ENCODE measurements around the gene CNOT2. TPM values are rescaled to one million over a fixed set of nuclear protein-coding genes. Genes with fewer than 3 reads are reported as not detected.

CNOT2 gene
- total RNA-seq, 2 donors from 2014 or later, result 57.2 to 142 TPM

GRCh38 chr12:70317781-70318180, 74.5 kb downstream of the CNOT2 start:
- Histone ChIP-seq H3K9me3 (no peaks in the 10 kb centered on the region), H3K27me3 (replicated peaks; ENCODE audit: insufficient read depth) (no peaks in the 10 kb centered on the region), H3K4me3 (no peak overlapping the region), H3K4me1 (replicated peaks) (no peaks in the 10 kb centered on the region), H3K36me3 (no peaks in the 10 kb centered on the region), H3K27ac (no peak overlapping the region)
- no peak for DNase-seq (ENCODE audit: low spot score)
- 95% methylated on average over 3 of the region's 3 CpGs for WGBS
- no peak for TF ChIP-seq CTCF (IDR thresholded peaks at IDR 0.05)
- TF ChIP-seq POLR2AphosphoS5 (IDR thresholded peaks at IDR 0.05), result no peak
- no peak for TF ChIP-seq POLR2A (IDR thresholded peaks at IDR 0.05)
- intact Hi-C loops (cut with DNase I), result no loop called here

GRCh38 chr12:70319605-70320004, 76.4 kb downstream of the CNOT2 start:
- Histone ChIP-seq H3K27ac (no peak overlapping the region), H3K9me3 (no peaks in the 10 kb centered on the region), H3K4me1 (replicated peaks) (no peaks in the 10 kb centered on the region), H3K36me3 (no peaks in the 10 kb centered on the region), H3K27me3 (replicated peaks; ENCODE audit: insufficient read depth) (no peaks in the 10 kb centered on the region), H3K4me3 (no peak overlapping the region)
- WGBS, result 91% methylated on average over 4 of the region's 4 CpGs
- intact Hi-C loops (cut with DNase I), result no loop called here
- no peak for DNase-seq (ENCODE audit: low spot score)
- TF ChIP-seq POLR2AphosphoS5 (IDR thresholded peaks at IDR 0.05) (no peak), CTCF (IDR thresholded peaks at IDR 0.05) (no peak), POLR2A (IDR thresholded peaks at IDR 0.05) (no peak)

- intact Hi-C loops (cut with DNase I), result no loop called here
- Histone ChIP-seq H3K4me1 (replicated peaks) (no peaks in the 10 kb centered on the region), H3K4me3 (no peak overlapping the region), H3K36me3 (no peaks in the 10 kb centered on the region), H3K27me3 (replicated peaks; ENCODE audit: insufficient read depth) (no peaks in the 10 kb centered on the region), H3K27ac (no peak overlapping the region), H3K9me3 (no peaks in the 10 kb centered on the region)
- DNase-seq (ENCODE audit: low spot score), result no peak
- no peak for TF ChIP-seq CTCF (IDR thresholded peaks at IDR 0.05)
- TF ChIP-seq POLR2A (IDR thresholded peaks at IDR 0.05), result no peak
- no peak for TF ChIP-seq POLR2AphosphoS5 (IDR thresholded peaks at IDR 0.05)
- 89% methylated on average over 2 of the region's 2 CpGs for WGBS
Observed at GRCh38 chr12:70321191-70321590, 78.0 kb downstream of the CNOT2 start.

- no peak for DNase-seq (ENCODE audit: low spot score)
- WGBS, result 98% methylated on average over 2 of the region's 2 CpGs
- H3K9me3 ChIP-seq, result no peaks in the 10 kb centered on the region
- no peaks in the 10 kb centered on the region for H3K36me3 ChIP-seq
- H3K4me1 ChIP-seq (replicated peaks), result no peaks in the 10 kb centered on the region
- no peak for TF ChIP-seq POLR2AphosphoS5 (IDR thresholded peaks at IDR 0.05)
- TF ChIP-seq CTCF (IDR thresholded peaks at IDR 0.05), result no peak
- no peak for TF ChIP-seq POLR2A (IDR thresholded peaks at IDR 0.05)
- no peak overlapping the region for H3K27ac ChIP-seq
- no peak overlapping the region for H3K4me3 ChIP-seq
- H3K27me3 ChIP-seq (replicated peaks; ENCODE audit: insufficient read depth), result no peaks in the 10 kb centered on the region
- intact Hi-C loops (cut with DNase I), result no loop called here
Observed at GRCh38 chr12:70327541-70327940, 84.3 kb downstream of the CNOT2 start.

- intact Hi-C loops (cut with DNase I), result no loop called here
- DNase-seq (ENCODE audit: low spot score), result no peak
- TF ChIP-seq POLR2AphosphoS5 (IDR thresholded peaks at IDR 0.05), result no peak
- TF ChIP-seq CTCF (IDR thresholded peaks at IDR 0.05), result no peak
- no peak for TF ChIP-seq POLR2A (IDR thresholded peaks at IDR 0.05)
- Histone ChIP-seq H3K4me3 (no peak overlapping the region), H3K9me3 (no peaks in the 10 kb centered on the region), H3K36me3 (no peaks in the 10 kb centered on the region), H3K4me1 (replicated peaks) (no peaks in the 10 kb centered on the region), H3K27me3 (replicated peaks; ENCODE audit: insufficient read depth) (no peaks in the 10 kb centered on the region), H3K27ac (no peak overlapping the region)
- 92% methylated on average over 3 of the region's 3 CpGs for WGBS
Observed at GRCh38 chr12:70329728-70330127, 86.5 kb downstream of the CNOT2 start.
